Measurements from ENCODE around the gene HAND1.

HAND1 gene

GRCh38 chr5:154513669-154514084 is 35.6 kb upstream of the HAND1 start:
- Histone ChIP-seq H3K4me1 (ENCODE audit: control insufficient read depth in 1 of 2, insufficient read depth in 1 of 2, low read depth in 1 of 2, low read length in 1 of 2) (no peaks in the 10 kb centered on the region), H3K27ac (no peak overlapping the region), H3K27me3 (peaks cover 39% of the 10 kb centered on the region), H3K36me3 (no peaks in the 10 kb centered on the region), H3K4me3 (ENCODE audit: low read depth in 1 of 2, low read length in 1 of 2) (no peak overlapping the region), H3K9me3 (no peaks in the 10 kb centered on the region)
- TF ChIP-seq CTCF (IDR thresholded peaks at IDR 0.05): no peak

- H3K9me3 ChIP-seq: no peaks in the 10 kb centered on the region
- no peaks in the 10 kb centered on the region for H3K4me1 ChIP-seq (ENCODE audit: control insufficient read depth in 1 of 2, insufficient read depth in 1 of 2, low read depth in 1 of 2, low read length in 1 of 2)
- TF ChIP-seq CTCF (IDR thresholded peaks at IDR 0.05): no peak
- H3K27me3 ChIP-seq: peaks cover 38% of the 10 kb centered on the region
- no peak overlapping the region for H3K4me3 ChIP-seq (ENCODE audit: low read depth in 1 of 2, low read length in 1 of 2)
- no peak overlapping the region for H3K27ac ChIP-seq
- no peaks in the 10 kb centered on the region for H3K36me3 ChIP-seq
These were observed 34.0 kb upstream of the HAND1 start for GRCh38 chr5:154511984-154512383.

- no peak for TF ChIP-seq CTCF (IDR thresholded peaks at IDR 0.05)
- Histone ChIP-seq H3K27me3 (peaks cover 38% of the 10 kb centered on the region), H3K36me3 (no peaks in the 10 kb centered on the region), H3K4me3 (ENCODE audit: low read depth in 1 of 2, low read length in 1 of 2) (no peak overlapping the region), H3K27ac (no peak overlapping the region), H3K9me3 (no peaks in the 10 kb centered on the region), H3K4me1 (ENCODE audit: control insufficient read depth in 1 of 2, insufficient read depth in 1 of 2, low read depth in 1 of 2, low read length in 1 of 2) (no peaks in the 10 kb centered on the region)
These were observed 31.9 kb upstream of the HAND1 start for GRCh38 chr5:154509784-154510555.

- H3K27ac ChIP-seq: no peak overlapping the region
- no peaks in the 10 kb centered on the region for H3K4me1 ChIP-seq (ENCODE audit: control insufficient read depth in 1 of 2, insufficient read depth in 1 of 2, low read depth in 1 of 2, low read length in 1 of 2)
- H3K4me3 ChIP-seq (ENCODE audit: low read depth in 1 of 2, low read length in 1 of 2): no peak overlapping the region
- no peaks in the 10 kb centered on the region for H3K9me3 ChIP-seq
- TF ChIP-seq CTCF (IDR thresholded peaks at IDR 0.05): no peak
- peaks cover 21% of the 10 kb centered on the region for H3K27me3 ChIP-seq
- H3K36me3 ChIP-seq: no peaks in the 10 kb centered on the region
These were observed 30.1 kb upstream of the HAND1 start for GRCh38 chr5:154508114-154508513.

- H3K9me3 ChIP-seq: no peaks in the 10 kb centered on the region
- H3K4me3 ChIP-seq (ENCODE audit: low read depth in 1 of 2, low read length in 1 of 2): no peak overlapping the region
- no peak overlapping the region for H3K27ac ChIP-seq
- TF ChIP-seq CTCF (IDR thresholded peaks at IDR 0.05): no peak
- no peaks in the 10 kb centered on the region for H3K36me3 ChIP-seq
- H3K4me1 ChIP-seq (ENCODE audit: control insufficient read depth in 1 of 2, insufficient read depth in 1 of 2, low read depth in 1 of 2, low read length in 1 of 2): no peaks in the 10 kb centered on the region
- peaks cover 23% of the 10 kb centered on the region for H3K27me3 ChIP-seq
These were observed 28.7 kb upstream of the HAND1 start for GRCh38 chr5:154506716-154507080.

Measured in neutrophil (primary cell).